Thoracic aorta (tissue), 2 donors: ENCODE data around the gene FBP1. TPM values are rescaled to one million over a fixed set of nuclear protein-coding genes. Genes with fewer than 3 reads are reported as not detected.
"Not testable (repeated sequence)": the region's sequence is repeated elsewhere in the genome, so short reads cannot be mapped to it uniquely, and the experiment has no call there.

Experiments used
- ATAC-seq: fragments of 150-250 bp; one replicate; pipeline ENCODE4 v1.8.0; 2017; ENCODE audit warnings: low read depth; ENCODE audit not compliant: insufficient number of reproducible peaks, low FRiP score
- DNase-seq: peaks from one replicate; pipeline ENCODE4 v3.0.0-alpha.2; 2020; ENCODE audit warnings: low spot score
- H3K27ac ChIP-seq, 2 donors: fragments of 200-600 bp; sonication (generic); 1 replicate in 1 of 2; 2 replicates in 1 of 2; pipeline ENCODE4 v1.5.1; 2016; ENCODE audit warnings: mild to moderate bottlenecking in 2 of 2, moderate library complexity in 2 of 2
- H3K27me3 ChIP-seq: fragments of 200-600 bp; sonication (generic); replicated peaks from 2 replicates; pipeline ENCODE4 v1.6.0; 2016; ENCODE audit warnings: mild to moderate bottlenecking; ENCODE audit not compliant: insufficient read depth
- H3K36me3 ChIP-seq: fragments of 200-600 bp; sonication (generic); one replicate; pipeline ENCODE4 v1.5.1; 2016
- H3K4me1 ChIP-seq, 2 donors: fragments of 200-600 bp; sonication (generic); 1 replicate in 1 of 2; 2 replicates in 1 of 2; pipeline versions ENCODE4 v1.5.1 to v1.6.0; 2016; ENCODE audit warnings: low read depth in 2 of 2, mild to moderate bottlenecking in 1 of 2; ENCODE audit not compliant: control insufficient read depth in 1 of 2
- H3K4me3 ChIP-seq: fragments of 200-600 bp; sonication (generic); 2 replicates; pipeline ENCODE4 v1.5.1; 2016; ENCODE audit warnings: mild to moderate bottlenecking
- H3K9me3 ChIP-seq: fragments of 200-600 bp; sonication (generic); 2 replicates; pipeline ENCODE4 v1.5.1; 2016
- CTCF ChIP-seq: fragments of 200-600 bp; sonication (generic); IDR thresholded peaks from one replicate; pipeline ENCODE4 v1.5.1; 2019; ENCODE audit warnings: antibody characterized with exemption
- total RNA-seq, 2 donors: library from RNA; depleted of rRNA; stranded (reverse); fragments of >200 nt; gene quantifications; one replicate each; pipeline versions ENCODE4 v1.1.0 to v1.2.3, GENCODE V29; 2016

The FBP1 gene
- total RNA-seq, 2 donors from 2014 or later = 3.8 to 6.6 TPM

DNA sequence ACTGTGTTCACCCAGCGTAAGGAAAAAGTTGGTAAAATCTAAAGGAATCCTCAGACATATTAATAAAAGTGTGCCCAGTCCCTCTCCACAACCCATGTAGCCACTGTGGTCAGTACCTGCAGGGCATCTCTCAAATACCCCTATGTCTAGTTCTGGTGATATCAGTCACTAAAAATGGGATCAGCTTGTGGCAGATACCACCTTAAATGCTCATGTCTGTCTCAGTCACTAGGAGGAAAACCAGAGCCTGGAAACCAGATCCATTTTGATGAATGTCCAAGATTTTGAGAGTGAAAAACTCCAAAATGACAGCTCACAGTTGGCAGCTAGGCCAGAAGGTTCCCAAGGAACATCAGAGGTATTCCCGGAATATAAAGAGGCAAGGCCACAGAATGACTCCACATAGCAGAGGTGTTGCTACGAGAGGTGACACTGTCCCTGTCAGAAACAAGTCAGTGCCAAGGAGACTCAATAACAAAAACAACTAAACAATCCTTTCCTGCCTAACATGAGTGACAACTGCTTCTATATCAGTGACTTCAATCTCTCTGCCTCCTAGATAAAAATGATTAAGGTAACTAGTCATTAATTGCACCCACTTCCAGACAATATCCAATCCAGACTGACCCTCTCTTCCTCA, 70.9 kb downstream of the FBP1 start:
- ATAC-seq (no peak), DNase-seq (no peak)
- no peak overlapping the region for H3K4me3 ChIP-seq
- TF ChIP-seq CTCF = no peak
- no peak overlapping the region for H3K27ac ChIP-seq
- H3K36me3 ChIP-seq = no peaks in the 10 kb centered on the region
- H3K27me3 ChIP-seq = no peaks in the 10 kb centered on the region
- no peaks in the 10 kb centered on the region for H3K4me1 ChIP-seq
- H3K9me3 ChIP-seq = no peaks in the 10 kb centered on the region

- no peaks in the 10 kb centered on the region for H3K36me3 ChIP-seq
- H3K27ac ChIP-seq = no peak overlapping the region
- ATAC-seq = no peak
Measured at GRCh38 chr9:94567271-94567670, 72.0 kb downstream of the FBP1 start.

DNA sequence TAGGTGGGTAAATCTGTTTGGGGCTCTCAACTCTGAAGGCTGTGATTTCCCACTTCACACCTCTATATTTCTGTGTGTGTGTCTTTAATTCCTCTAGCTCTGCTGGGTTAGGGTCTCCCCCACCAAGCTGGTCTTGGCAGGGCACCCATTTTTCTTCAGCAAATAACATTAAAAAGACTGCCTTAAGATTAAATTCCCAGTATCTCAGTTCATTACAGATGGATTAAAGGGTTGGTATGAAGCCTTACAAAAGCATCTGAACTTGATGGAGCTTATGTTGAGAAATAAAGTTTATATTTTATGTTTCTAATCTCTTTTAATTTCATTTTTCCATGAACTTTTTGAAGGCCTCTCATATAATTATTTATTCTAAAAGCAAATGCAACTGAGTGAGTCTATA, 72.8 kb downstream of the FBP1 start:
- Histone ChIP-seq H3K4me3 (no peak overlapping the region), H3K36me3 (no peaks in the 10 kb centered on the region), H3K27me3 (no peaks in the 10 kb centered on the region), H3K4me1 (no peaks in the 10 kb centered on the region), H3K9me3 (no peaks in the 10 kb centered on the region), H3K27ac (no peak overlapping the region)
- no peak for ATAC-seq
- DNase-seq = no peak
- no peak for TF ChIP-seq CTCF

More at GRCh38 chr9:94567271-94567670, 72.0 kb downstream of the FBP1 start:
- no peaks in the 10 kb centered on the region for H3K27me3 ChIP-seq
- no peak overlapping the region for H3K4me3 ChIP-seq
- TF ChIP-seq CTCF = no peak
- H3K9me3 ChIP-seq = no peaks in the 10 kb centered on the region
- H3K4me1 ChIP-seq = no peaks in the 10 kb centered on the region
- DNase-seq = no peak

- H3K9me3 ChIP-seq, H3K4me3 ChIP-seq, H3K27ac ChIP-seq, DNase-seq, H3K4me1 ChIP-seq, ATAC-seq, H3K27me3 ChIP-seq, H3K36me3 ChIP-seq: not testable (repeated sequence)
Measured at GRCh38 chr9:94564279-94564678, 75.0 kb downstream of the FBP1 start.

- no peak overlapping the region for H3K4me3 ChIP-seq
- no peak for ATAC-seq
- no peaks in the 10 kb centered on the region for H3K27me3 ChIP-seq
Measured at GRCh38 chr9:94563548-94563947, 75.8 kb downstream of the FBP1 start.

More at GRCh38 chr9:94563548-94563947, 75.8 kb downstream of the FBP1 start:
- Histone ChIP-seq H3K27ac (no peak overlapping the region), H3K4me1 (no peaks in the 10 kb centered on the region), H3K9me3 (no peaks in the 10 kb centered on the region), H3K36me3 (no peaks in the 10 kb centered on the region)
- no peak for DNase-seq
- TF ChIP-seq CTCF = no peak
